HG03196 (cell line): ENCODE data around the gene GYPC.

ENCODE experiments used
- ATAC-seq: cut with Tn5 transposase; IDR thresholded peaks from one replicate; pipeline ENCODE4 v1.9.1; 2021; ENCODE audit not compliant: unreplicated experiment

The GYPC gene

DNA sequence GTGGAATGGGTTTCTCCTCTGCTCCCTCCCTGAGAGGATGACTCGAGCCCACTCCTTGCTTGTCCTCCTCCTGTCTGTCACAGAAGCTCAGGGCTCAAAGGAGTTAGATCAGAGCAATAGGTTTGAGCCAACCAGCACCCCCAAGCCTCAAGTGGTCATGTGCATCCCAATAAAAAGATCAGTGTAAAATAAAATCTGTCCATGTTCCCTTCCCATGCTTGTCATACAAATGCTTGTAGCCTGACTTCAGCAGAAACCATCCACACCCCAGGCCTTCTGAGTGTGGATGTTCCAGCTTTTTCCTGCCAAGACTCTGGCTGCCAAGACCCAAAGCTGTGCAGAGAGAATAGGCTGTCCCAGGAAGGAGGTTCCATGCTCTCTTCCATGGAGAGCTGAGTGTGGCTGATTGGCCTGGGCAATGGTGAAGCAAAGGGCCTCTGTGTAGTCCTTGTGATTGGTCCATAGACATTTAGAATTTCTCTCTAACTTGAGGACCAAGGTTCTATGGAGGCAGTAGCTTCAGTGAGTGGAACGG lies 67.4 kb downstream of the GYPC start:
- no peak for ATAC-seq

DNA sequence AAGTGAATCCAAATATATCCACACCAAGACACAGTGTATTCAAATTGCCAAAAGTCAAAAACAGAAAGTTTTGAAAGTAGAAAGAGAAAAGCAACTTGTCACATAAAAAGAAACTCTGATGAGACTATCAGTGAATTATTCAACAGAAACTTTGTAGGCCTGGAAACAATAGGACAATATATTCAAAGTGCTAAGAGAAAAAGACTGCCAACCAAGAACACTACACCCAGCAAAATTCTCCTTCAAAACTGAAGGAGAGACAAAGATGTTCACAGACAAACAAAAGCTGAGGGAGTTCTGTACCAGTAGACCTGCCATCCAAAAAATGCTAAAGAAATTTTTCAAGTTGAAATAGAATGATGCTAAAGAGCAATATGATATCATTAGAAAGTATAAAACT lies 69.6 kb downstream of the GYPC start:
- ATAC-seq, result no peak

DNA sequence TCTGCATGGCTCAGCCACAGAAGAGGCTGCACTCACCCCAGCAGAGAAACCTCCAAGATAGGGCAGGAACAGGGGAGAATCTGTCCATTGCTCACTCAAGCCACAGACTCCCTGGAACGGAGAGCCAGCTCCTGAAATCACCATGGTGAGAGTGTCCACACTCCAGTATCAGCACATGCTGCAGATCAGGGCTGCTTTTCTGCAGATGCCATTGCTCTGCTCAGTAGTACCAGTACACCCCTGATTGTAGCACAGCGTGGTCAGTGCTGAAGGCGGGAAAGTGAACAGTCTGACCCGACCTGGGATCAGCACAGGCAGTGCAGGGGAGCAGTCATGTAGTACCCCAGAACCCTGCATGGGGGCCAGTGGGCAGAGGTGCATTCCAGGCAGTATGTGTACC lies 73.9 kb downstream of the GYPC start:
- no peak for ATAC-seq

DNA sequence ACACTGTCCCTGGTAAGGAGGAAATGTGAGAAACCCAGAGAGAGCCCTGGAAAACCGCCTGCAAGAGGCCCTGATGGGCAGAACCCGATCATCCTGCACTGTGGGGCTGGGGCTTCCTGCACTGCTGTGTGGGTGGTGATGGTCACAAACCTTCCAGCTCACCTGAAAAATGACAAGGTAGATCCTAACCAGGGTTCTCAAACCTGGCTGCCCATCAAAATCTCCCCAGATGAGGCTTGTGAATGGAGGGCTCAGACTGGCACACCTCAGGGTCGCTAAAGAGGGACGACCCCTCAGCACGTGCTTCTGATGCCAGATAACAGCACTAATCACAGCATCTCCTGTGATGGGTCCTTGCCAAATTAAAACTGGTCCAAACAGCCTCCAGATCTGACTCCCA lies 74.7 kb downstream of the GYPC start:
- no peak for ATAC-seq

DNA sequence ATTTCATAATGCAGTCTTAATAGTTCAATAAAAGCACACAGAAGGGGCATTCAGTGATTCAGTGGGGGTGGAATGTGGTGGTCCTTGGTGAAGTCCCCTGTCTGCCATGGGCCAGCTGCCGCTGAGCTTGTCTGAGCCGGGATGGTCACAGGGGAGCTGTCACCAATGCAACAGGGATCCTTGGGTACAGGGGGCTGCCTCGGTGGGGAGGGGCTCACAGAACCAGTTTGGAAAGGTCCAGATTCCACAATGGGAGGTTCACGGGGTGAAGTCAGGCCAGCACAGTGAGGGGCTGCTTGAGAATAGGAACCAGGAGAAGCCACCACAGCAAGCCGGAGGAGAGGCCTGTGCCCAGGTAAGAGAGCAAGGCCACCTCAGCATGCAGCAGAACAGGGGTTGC lies 75.4 kb downstream of the GYPC start:
- no peak for ATAC-seq

DNA sequence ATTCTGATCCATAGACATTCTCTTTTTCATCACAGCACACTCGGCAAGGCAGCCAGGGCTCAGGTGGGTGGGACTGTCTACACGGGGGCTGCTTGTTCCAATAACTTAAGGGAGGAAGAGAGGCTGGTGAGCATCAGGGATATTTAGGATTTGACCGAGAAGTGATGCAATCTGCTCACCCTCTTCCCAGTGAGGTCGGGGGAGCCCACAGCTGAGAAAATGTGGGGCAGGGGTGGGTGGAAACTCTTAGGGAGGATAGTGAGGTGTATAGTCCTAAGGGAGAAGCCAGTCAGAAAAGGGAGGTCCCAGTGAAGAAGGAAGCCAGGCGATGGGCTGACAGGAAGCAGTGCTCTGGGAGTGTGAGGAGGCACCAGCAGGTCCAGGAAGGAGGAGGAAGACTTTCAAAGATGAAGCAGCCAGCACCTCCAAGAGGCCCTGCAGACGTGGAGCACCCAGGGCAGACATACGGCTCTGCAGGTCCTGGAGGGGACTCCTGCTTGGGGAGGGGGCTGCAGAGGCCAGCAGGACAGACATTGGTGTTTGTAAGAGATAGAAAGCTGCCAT lies 76.8 kb downstream of the GYPC start:
- ATAC-seq, result no peak

DNA sequence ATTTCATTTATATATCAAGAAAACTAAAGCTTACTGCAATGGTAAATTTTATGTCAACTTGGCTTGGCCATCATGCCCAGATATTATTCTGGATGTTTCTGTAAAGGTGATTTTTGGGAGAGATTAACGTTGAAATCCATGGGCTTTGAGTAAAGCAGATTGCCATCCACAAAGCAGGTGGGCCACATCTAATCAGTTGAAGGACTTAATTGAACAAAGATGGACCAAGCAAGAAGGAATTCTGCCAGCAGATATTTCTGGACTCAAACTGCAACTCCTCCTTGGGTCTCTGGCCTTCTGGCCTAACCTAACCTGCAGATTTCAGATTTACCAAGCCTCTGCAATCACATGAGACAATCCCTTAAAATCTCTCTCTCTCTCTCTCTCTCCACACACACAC lies 77.8 kb downstream of the GYPC start:
- no peak for ATAC-seq

DNA sequence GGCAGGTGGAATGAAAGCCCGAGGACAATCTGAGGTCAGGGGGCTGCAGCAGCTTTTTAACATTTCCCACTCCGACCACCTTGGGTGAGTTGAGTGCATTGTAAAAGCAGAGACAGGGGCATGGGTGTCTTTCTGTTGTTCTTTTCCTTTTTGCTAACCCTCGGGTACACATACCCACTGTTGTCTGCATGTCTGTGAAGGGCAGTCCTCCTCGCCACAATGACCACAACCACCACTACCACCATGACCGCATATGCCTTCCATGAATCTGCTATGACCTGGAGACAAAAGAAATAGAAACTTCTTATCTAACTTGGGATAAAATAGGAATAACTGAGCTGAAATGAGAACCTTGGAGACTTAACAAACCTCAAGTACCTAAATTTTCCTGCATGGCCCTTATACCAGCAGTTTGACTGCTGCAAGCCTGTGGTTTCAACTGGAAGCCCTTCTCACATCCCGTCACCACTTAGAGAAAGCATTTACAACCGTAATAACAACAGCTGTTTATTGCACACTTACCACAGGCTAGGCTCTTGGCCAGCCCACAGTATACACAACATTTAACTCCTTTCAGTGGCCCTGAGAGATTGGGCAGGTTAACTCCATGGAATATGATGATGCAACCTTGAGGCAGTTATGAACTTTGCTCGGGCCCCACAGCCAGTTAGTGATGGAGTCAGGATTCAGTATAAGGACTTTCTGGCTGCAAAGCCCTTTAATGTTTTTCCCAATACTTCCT lies 80.3 kb downstream of the GYPC start:
- no peak for ATAC-seq

DNA sequence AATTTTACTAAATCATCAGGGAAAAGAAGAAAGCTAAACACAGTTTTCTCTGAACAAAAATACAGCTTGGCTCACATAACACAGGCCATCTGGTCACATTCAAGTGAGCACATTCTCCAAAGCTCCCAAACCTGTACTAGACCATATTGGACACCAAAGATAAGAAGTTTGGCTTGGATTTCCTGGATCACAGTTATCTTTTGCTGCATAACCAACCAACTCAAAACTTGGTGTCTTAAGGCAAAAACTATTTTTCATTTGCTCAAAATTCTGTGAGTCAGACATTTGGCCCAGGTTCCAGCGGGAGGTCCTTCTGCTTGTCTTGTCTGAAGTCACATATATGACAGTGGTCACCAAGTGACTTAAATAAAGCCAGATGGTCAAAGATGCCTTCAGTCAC lies 83.2 kb downstream of the GYPC start:
- ATAC-seq, result no peak

DNA sequence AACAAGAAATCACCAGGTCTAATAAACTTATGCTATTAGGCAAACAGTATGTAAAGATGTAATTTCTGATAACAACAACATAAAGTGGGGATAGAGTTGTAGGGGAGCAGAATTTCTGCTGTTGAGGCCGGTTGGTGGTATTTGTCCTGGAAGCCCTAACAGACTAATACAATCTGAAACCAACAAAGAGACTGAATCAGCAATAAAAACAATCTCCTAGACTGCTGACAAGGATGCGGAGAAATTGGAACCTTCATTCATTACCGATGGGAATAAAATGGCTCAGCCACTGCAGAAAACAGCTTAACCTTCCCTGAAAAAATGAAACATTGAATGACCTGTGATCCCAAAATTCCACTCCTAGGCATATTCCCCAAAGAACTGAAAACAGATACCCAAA lies 88.7 kb downstream of the GYPC start:
- ATAC-seq, result no peak
